ENCODE results near the gene ALOXE3. TPM values are rescaled to one million over a fixed set of nuclear protein-coding genes. Genes with fewer than 3 reads are reported as not detected.

The ALOXE3 gene
- total and polyA plus RNA-seq, 2 of the 8 experiments (the other 6 are each of a cell fraction or from before 2014, with no cell fraction given), result 0.26 TPM; not detected in 1

DNA sequence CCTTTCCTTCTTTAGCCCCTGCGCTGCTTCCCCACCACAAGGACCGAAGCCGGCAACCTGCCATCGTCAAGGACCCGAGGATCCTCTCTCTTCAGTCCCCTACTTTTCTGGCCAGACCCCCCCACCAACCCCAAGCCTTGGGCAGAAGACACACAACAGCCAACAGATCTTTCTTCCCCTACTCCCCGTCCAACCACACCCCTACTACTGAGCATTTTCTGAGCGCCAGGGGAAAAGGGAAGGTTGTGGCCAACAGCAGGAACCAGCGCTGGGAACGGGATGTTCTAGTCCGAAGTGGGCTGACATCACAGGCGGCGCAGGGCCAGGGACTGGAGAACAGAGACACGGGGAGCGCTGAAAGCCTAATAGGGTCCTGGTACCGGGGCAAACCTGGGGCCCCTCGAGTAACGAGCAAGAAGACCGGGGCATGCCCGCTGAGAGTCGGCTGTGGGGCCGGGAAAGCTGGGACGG is 33.4 kb upstream of the ALOXE3 start:
- no peak for DNase-seq (ENCODE audit: low read depth in 1 of 2, low spot score in 2 of 2)
- peak overlapping the region; percentile 68; the same call in 1 of the 2 replicates for H2BK12ac ChIP-seq (ENCODE audit: low read depth, low read length)
- peak overlapping the region; percentile 60; the same call in 1 of the 2 replicates for H3K18ac ChIP-seq (ENCODE audit: extremely low read depth, low read length)
- H2BK120ac ChIP-seq (replicated peaks; ENCODE audit: low read depth, low read length), result no peak overlapping the region
- peaks cover 7% of the 10 kb centered on the region; the same call in 1 of the 2 replicates for H3K79me1 ChIP-seq (ENCODE audit: low read depth, low read length)
- peak overlapping the region; percentile 43 to 92 (median 73) for H3K9ac ChIP-seq (replicated peaks in 1 of 4; ENCODE audit: extremely low read depth in 1 of 4, low read depth in 3 of 4, low read length in 3 of 4)
- H4K91ac ChIP-seq (replicated peaks; ENCODE audit: insufficient read length, low read length), result no peak overlapping the region
- no peak overlapping the region for H2AFZ ChIP-seq (ENCODE audit: low read length)
- 0 out of 2 replicates have a peak overlapping the region, but pooled peaks have one; percentile 33 for H2AK5ac ChIP-seq (ENCODE audit: low read depth, low read length)
- no peak for FAIRE-seq
- H4K20me1 ChIP-seq (replicated peaks in 1 of 2; ENCODE audit: control insufficient read depth in 1 of 2, insufficient read depth in 2 of 2, low read length in 2 of 2), result peaks cover 0 to 24% of the 10 kb centered on the region in 2 experiments
- 2% methylated on average over 19 of the region's 22 CpGs; no CpG with 5 or more reads in 1 of the 2 experiments for WGBS, 2 experiments (ENCODE audit: extremely low coverage in 1 of 2, insufficient coverage in 1 of 2, insufficient read length in 1 of 2, insufficient replicate concordance in 2 of 2, low coverage in 1 of 2, low lambda C conversion rate in 2 of 2, missing lambda C conversion rate in 1 of 2)
- peak overlapping the region; percentile 40; the same call in 1 of the 2 replicates for H4K8ac ChIP-seq (ENCODE audit: extremely low read depth, insufficient read depth, low read length)
- ChIA-PET CTCF (ENCODE audit: partially characterized antibody) (interaction anchor here (0.7 kb wide), 1 partner anchor 161 kb away, joined by 3 read pairs; no protein-coding TSS in a partner anchor), POLR2A (ENCODE audit: partially characterized antibody) (interaction anchor here (0.9 to 6.4 kb wide), 10 partner anchors 9 to 39 kb away, joined by 3 to 62 read pairs (median 4); partner anchors contain the start of genes ALOXE3, BORCS6 and VAMP2)
- no peak overlapping the region for H2BK5ac ChIP-seq (ENCODE audit: low read depth, low read length)
- H3K23me2 ChIP-seq (ENCODE audit: low read depth, low read length), result peaks cover 17% of the 10 kb centered on the region
- H3K14ac ChIP-seq (ENCODE audit: insufficient read length), result no peak overlapping the region
- no peaks in the 10 kb centered on the region for H3K27me3 ChIP-seq (replicated peaks in 1 of 4; ENCODE audit: control insufficient read depth in 3 of 4, extremely low read depth in 1 of 4, insufficient read depth in 3 of 4, low read length in 3 of 4)
- no peak overlapping the region for H2BK20ac ChIP-seq (ENCODE audit: low read length)
- peak overlapping the region; percentile 36 for H3K4ac ChIP-seq (replicated peaks; ENCODE audit: insufficient read length, low read depth, low read length)
- H3K4me3 ChIP-seq (ENCODE audit: extremely low read depth in 1 of 4, insufficient read depth in 2 of 4, low read depth in 3 of 4, low read length in 4 of 4), result peak overlapping the region; percentile 79 to 93 (median 84)
- H3K79me2 ChIP-seq (ENCODE audit: control insufficient read depth in 1 of 2, insufficient read depth in 2 of 2, low read length in 2 of 2), result peaks cover 0 to 5% of the 10 kb centered on the region in 2 experiments; a peak in 1 of 4 replicates
- H3K23ac ChIP-seq (ENCODE audit: insufficient read length), result no peak overlapping the region
- no peak overlapping the region for H3K56ac ChIP-seq (replicated peaks; ENCODE audit: insufficient read length, low read depth, low read length)
- H3K27ac ChIP-seq (ENCODE audit: low read depth, low read length), result no peak overlapping the region
- H3K36me3 ChIP-seq (ENCODE audit: control insufficient read depth in 2 of 4, insufficient read depth in 4 of 4, low read length in 3 of 4), result peaks cover 13 to 28% (median 20%) of the 10 kb centered on the region in 4 experiments; a peak in 7 of 8 replicates
- no peak overlapping the region for H4K5ac ChIP-seq (ENCODE audit: insufficient read length, low read depth, low read length)
- TF ChIP-seq PHF8 (conservative IDR thresholded peaks at IDR 0.05; ENCODE audit: low read depth, low read length), result no peak
- TF ChIP-seq RBBP5 (IDR thresholded peaks at IDR 0.05; ENCODE audit: borderline replicate concordance, low read depth, low read length), result 0 out of 2 replicates have a peak, but pooled peaks have one; percentile 11
- TF ChIP-seq SAP30 (IDR thresholded peaks at IDR 0.05; ENCODE audit: insufficient read depth, insufficient replicate concordance, low read length), result no peak
- no peak for TF ChIP-seq BCL11A (IDR thresholded peaks at IDR 0.05; ENCODE audit: low read depth in 2 of 2, low read length in 2 of 2)
- TF ChIP-seq KDM4A (IDR thresholded peaks at IDR 0.05; ENCODE audit: low read depth, low read length, severe bottlenecking), result peak; percentile 21
- no peak for TF ChIP-seq JUN (IDR thresholded peaks at IDR 0.05; ENCODE audit: low read depth, low read length)
- no peaks in the 10 kb centered on the region for H3K9me3 ChIP-seq (ENCODE audit: insufficient read depth in 2 of 2, low read depth in 1 of 2, low read length in 1 of 2)
- no peak overlapping the region for H2BK15ac ChIP-seq (ENCODE audit: low read length)
- peak overlapping the region; percentile 100 for H3K4me2 ChIP-seq (ENCODE audit: insufficient read depth in 1 of 2, low read depth in 2 of 2, low read length in 2 of 2)
- peaks cover 12 to 31% (median 19%) of the 10 kb centered on the region in 4 experiments for H3K4me1 ChIP-seq (replicated peaks in 1 of 4; ENCODE audit: control insufficient read depth in 3 of 4, insufficient read depth in 4 of 4, low read length in 3 of 4)

All from H1 (cell line).